Stomach (tissue), 4 donors: ENCODE results near the gene C2orf76.

Experiments
- CTCF ChIP-seq, 7 experiments: fragments of 450-650 bp in 4 of 7; fragments of 200-600 bp in 3 of 7; sonication (generic) in 3 of 7; IDR thresholded peaks; one replicate each; pipeline ENCODE4 v1.5.1; 2016 to 2019; ENCODE audit warnings: antibody characterized with exemption in 7 of 7, control low read depth in 2 of 7, mild to moderate bottlenecking in 1 of 7
- POLR2A ChIP-seq, 4 donors: fragments of 450-650 bp; IDR thresholded peaks; one replicate each; pipeline ENCODE4 v1.6.1; 2016; ENCODE audit warnings: antibody characterized with exemption in 4 of 4, control low read depth in 2 of 4, mild to moderate bottlenecking in 1 of 4, moderate library complexity in 1 of 4
- POLR2AphosphoS5 ChIP-seq, 3 donors: sonication (generic); formaldehyde crosslinking; IDR thresholded peaks; one replicate each; pipeline ENCODE4 v1.6.1; 2016; ENCODE audit warnings: antibody characterized with exemption in 3 of 3

- TF ChIP-seq POLR2A (IDR thresholded peaks at IDR 0.05) (no peak), CTCF (IDR thresholded peaks at IDR 0.05) (no peak), POLR2AphosphoS5 (IDR thresholded peaks at IDR 0.05) (no peak)
These were observed 33.7 kb downstream of the C2orf76 start for GRCh38 chr2:119332953-119333352.
